IPS DF 4.7 (cell line): ENCODE data around the gene HOXA2.

ENCODE experiments used
- DNase-seq: peaks from one replicate; pipeline ENCODE4 v3.0.0-alpha.2; 2013; ENCODE audit warnings: low spot score; ENCODE audit errors: extremely low read depth

The HOXA2 gene

GRCh38 chr7:27141137-27141922 lies 38.8 kb upstream of the HOXA2 start:
- no peak for DNase-seq

DNA sequence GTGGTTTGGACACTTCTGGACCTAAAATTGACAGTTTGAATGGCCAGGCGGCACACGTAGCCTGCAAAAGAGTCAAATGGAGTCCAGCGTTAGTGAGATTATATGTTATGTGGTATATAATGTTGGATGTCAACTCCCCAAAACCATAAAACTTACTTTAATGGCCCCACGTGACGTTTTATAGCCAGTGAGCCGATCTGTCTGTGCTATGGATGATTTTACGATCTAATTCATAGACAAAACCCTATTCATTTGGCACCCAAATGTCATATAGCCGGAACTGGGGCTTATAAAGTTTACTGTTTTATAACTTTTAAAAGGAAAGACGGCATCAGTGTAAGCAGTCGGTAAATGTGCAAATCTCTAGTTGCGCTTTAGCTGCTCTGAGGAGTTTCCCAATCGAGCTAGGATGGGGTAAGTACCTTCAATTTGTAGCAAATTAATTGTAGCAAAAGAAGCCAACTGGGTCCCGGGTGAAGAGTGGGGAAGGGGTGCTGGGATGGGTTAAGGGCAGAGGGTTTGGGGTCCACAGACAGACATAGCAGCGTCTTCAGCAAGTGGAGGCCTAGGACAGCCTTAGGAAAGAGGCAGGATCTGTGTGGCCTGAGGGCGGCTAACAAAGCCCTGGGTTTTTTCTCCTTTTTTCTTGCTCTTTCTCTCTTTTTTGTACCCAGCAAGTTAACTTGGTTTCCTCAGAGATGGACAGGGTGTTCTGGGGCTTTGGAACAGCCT lies 37.8 kb upstream of the HOXA2 start:
- DNase-seq, result no peak

GRCh38 chr7:27139334-27140125 lies 37.0 kb upstream of the HOXA2 start:
- no peak for DNase-seq

DNA sequence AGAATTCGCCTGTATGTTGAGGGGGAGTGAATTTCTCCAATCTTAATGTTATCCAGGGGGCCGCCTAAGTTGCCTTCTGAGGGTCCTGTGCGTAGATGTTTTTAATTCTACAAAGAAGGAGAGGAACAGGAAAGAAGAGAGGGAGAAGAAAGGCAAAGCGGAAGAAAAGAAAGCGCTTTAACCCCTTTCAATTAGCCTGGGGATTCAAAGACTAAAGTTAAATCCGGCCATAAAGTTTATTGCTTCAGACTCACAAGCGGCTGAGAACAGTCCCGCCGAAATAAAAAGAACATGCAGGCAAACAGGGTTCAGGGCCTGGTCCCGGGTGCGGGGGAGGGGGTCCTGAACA lies 36.5 kb upstream of the HOXA2 start:
- no peak for DNase-seq

DNA sequence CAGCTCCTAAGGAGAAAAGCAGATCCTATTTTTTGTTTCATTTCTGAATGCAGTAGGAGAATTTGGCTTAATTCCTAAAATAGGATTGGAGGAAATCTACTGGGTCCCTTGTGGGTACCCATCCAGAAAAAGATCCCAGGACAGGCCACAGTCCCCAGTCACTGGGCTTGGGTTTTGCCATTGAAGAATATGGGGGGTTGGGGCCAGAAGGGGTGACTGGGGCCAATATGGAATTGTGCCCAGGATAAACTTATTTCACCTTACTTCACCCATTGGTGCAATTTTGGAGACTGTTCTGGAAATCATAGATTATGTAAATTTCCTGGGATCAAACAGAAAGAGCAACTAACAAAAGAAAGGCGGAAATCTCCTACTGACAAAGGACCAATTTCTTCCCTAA lies 36.0 kb upstream of the HOXA2 start:
- DNase-seq, result no peak

DNA sequence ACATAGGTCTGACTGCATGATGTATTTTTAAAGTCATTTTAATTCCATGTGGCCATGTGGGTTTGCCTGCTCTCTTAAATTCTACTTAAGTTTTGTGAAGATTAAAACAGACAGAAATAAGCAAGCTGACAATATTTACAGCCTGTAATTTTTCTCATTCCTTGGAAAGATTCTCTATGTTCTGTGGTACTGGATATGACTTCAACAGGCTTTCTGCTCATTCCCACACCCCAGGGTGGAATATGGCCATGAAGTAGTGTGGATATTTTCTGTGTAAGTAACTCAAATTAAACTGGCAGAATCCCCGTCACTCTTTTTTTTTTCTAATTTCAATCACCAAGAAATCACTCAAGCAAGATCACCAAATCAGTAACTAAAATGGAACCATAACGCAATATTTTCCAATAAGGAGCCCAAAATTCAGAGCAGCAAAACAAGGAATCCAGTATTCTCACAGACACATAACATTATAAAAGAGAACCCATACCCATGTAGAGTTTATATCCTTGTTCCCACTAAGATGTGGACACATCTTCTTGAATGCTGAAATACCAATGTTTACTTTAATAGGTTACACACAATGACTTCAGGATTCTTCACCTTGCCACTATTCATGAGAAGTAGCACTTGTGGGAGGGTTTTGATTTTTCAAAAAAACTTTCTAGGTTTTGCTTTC lies 35.3 kb upstream of the HOXA2 start:
- no peak for DNase-seq

DNA sequence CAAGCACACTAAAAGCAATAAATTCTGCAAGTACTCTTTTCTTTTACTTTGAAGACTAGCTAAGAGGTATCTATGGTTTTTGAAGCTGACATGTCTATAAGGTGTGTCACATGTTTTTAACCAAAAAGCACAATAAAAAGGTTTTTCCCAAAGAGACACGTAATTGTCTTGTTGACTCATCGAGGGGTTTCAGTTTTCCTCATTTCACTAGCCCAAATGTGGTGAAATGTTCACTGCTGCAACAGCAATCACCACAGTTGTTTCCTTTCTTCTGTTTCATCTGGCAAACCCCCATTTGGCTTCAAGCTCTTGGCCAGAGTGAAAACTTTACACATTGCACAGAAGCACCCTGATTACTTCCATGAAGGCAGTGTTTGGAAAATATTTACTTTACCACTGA lies 31.9 kb upstream of the HOXA2 start:
- no peak for DNase-seq

GRCh38 chr7:27133409-27134231 lies 31.1 kb upstream of the HOXA2 start:
- DNase-seq, result no peak

DNA sequence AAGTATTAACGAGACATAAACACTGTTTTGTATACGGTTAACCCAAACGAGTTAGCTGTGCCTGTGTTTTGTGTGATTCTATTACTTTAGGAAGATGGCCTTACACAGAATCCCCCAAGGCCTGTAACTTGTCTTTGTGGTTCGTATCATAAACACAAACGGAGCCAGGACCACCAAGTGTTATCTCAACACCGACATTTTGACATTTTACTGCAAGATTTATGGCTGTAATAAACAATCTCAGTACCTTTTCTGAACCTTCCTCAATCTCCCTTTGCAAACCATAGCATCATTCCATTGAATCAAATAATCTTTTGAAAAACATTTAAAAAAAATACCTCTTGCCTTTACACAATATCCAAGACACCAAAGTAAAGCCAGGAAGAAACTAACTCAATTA lies 30.5 kb upstream of the HOXA2 start:
- no peak for DNase-seq

- DNase-seq, result no peak
Observed at GRCh38 chr7:27132214-27132613, 29.7 kb upstream of the HOXA2 start.

GRCh38 chr7:27131390-27131819 lies 28.9 kb upstream of the HOXA2 start:
- DNase-seq, result no peak

DNA sequence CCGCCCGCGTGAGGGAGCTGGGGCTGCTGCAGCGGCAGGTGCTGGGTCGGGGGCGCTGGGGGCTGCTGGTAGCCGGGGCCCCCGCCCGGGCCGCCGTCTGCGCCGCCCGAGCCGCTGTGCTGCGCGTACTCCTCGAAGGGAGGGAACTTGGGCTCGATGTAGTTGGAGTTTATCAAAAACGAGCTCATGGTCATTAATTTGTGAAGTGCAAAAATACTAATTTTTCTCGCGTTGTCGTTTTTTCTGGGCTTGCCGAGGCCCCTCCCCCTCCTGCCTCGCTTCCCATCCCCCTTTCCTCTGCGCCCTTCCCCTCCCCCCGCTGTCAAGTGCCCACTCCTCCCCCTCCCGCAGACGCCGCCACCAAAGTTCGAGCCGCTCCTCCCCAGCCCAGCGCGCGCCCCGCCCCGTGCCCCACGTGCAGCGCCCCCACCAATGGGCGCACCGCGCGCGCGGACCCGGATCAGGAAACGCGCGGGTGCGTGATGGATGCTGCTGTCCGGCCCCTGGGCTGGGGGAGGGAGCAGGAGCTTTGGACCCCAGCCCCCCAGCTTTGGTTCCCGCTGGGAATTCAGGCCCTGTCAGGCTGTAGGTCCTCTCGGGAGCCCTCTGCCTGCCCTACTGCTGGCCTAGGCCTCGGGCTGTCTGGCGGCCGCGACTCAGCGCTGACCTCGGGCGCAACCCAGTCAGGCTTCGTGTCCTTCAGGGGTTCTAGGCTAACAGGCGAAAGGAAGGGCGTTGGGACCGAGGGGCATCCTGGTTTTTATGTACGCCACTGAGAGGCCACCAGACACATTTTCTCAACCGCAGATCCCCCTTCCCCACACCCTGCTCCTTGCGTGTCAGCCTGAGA lies 28.3 kb upstream of the HOXA2 start, which contains the start of gene HOXA4:
HOXA4 (minus strand) TSS at position 218 of the 850 bp plus-strand sequence; CDS start at position 194, 24 bp downstream.
- no peak for DNase-seq

GRCh38 chr7:27129729-27130539 lies 27.5 kb upstream of the HOXA2 start:
- no peak for DNase-seq

DNA sequence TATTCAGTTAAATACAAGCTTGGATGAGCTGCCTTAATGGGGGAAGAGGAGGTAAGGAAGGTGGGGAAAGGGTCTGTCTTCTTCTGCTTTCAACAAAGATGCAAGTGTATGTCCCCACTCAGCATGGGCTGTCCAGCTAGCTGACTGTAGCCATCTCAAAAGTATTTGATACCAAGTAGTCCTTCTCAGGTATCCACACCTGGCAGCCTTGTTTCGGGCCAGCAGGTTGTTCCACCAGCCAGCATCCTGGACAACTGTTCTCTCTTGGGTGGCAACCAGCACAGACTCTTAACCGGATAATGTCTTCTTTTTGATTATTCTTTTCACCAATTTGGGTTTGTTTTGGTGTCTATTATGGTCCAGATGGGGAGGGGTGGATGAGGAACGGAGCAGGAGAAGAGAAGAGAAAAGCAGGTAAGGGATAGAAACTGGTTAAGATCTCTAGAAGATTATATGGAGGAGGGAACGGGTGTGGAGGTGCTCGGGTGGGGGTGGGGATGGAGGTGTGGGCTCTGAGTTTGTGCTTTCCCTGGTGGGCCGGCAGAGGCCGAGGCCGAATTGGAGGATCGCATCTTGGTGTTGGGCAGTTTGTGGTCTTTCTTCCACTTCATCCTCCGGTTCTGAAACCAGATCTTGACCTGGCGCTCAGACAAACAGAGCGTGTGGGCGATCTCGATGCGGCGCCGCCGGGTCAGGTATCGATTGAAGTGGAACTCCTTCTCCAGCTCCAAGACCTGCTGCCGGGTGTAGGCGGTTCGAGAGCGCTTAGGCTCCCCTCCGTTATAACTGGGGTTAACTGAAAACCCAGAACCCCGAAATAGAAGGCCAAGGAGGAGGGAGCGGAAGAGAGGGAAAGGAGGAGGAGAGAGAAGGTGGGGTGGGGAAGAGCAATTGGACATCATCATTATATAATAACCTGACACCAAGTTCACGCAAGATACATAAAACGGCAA lies 26.6 kb upstream of the HOXA2 start:
- no peak for DNase-seq

GRCh38 chr7:27128034-27128433 lies 25.6 kb upstream of the HOXA2 start:
- DNase-seq, result no peak

DNA sequence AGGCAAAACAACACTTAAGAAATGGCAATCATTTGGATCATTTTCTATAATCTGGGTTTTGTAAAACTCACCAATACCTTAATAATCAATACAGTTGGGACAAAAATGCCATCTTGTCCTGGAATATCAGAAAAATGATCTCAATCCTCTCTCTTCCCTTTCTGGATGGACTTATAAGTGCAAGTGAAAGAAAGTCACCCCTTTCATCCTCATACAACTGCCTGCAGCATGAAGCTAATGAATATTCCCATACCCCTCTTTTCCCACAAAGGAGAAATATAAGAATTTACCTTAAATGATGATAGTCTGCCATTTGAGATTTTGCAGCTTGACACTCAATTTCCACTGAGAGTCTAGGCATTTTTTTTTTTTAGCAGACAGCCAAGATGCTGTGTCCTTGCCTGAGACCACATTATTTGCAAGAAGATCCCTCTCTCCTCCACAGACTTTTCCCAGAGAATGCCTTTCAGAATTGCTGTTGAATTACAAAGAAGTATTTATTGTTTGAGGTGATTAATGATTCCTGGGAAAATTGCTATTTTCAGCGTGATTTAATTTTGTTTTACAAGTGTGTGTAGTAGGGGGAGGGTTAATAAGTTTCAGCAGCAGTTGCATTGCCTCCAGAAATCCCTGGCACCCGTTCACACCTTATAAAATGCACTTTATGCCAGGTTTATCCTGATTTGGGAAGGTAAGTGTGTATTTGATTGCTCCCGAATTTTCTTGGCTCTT lies 24.3 kb upstream of the HOXA2 start:
- no peak for DNase-seq

DNA sequence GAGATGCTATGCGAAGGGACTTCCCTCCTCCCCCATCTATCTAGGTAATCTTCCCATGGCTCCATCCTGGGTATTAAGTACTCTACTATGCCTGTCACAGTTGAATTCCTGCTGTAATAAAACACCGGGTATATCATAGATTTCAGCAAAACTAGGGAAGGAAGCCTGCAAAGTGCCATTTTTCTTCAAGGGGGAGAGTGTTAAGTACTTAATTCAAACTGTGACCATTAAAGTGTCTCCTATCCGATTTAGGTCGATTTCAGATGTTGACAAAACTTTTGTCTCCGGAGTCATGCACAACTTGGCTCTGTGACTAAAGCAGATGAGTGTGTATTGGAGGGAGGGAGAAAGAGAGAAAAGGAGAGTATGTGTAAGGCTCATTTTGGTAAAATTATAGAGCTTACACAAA lies 23.5 kb upstream of the HOXA2 start:
- no peak for DNase-seq
